ENCODE measurements around the gene BPTF.

DNA sequence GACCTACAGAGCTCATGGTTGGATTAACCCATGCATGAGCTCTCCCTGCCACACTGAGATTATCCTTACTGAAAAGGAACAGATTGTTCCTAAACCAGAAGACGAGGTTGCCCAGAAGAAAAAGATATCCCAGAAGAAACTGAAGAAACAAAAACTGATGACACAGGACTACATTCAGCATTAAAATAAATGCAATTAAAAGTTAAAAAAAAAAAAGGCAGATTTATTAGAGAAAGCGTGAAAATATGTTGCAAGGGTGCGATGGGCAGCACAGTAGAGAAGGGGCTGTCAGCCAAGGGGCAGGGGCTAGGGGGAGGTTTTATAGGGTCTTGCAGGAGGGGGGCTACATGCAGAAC, 40.2 kb upstream of the BPTF start:
- no peak for TF ChIP-seq POLR2A (IDR thresholded peaks at IDR 0.05)
- TF ChIP-seq, protein P1, sequence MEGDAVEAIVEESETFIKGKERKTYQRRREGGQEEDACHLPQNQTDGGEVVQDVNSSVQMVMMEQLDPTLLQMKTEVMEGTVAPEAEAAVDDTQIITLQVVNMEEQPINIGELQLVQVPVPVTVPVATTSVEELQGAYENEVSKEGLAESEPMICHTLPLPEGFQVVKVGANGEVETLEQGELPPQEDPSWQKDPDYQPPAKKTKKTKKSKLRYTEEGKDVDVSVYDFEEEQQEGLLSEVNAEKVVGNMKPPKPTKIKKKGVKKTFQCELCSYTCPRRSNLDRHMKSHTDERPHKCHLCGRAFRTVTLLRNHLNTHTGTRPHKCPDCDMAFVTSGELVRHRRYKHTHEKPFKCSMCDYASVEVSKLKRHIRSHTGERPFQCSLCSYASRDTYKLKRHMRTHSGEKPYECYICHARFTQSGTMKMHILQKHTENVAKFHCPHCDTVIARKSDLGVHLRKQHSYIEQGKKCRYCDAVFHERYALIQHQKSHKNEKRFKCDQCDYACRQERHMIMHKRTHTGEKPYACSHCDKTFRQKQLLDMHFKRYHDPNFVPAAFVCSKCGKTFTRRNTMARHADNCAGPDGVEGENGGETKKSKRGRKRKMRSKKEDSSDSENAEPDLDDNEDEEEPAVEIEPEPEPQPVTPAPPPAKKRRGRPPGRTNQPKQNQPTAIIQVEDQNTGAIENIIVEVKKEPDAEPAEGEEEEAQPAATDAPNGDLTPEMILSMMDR (IDR thresholded peaks at IDR 0.05): no peak

Measured in adrenal gland (tissue), 5 donors.